Stomach (tissue), 9 donors: ENCODE data around the gene DOCK8. TPM values are rescaled to one million over a fixed set of nuclear protein-coding genes. Genes with fewer than 3 reads are reported as not detected.

ENCODE experiments used
- DNase-seq, 2 donors: peaks; one replicate each; pipeline versions ENCODE4 v3.0.0 to v3.0.0-alpha.2; 2013 to 2019
- H3K27ac ChIP-seq, 5 donors: fragments of 200-600 bp in 4 of 5; sonication (generic) in 4 of 5; one replicate each; pipeline ENCODE4 v1.5.1; 2013 to 2019; ENCODE audit warnings: mild to moderate bottlenecking in 1 of 5, moderate library complexity in 1 of 5
- H3K27me3 ChIP-seq, 3 donors: fragments of 200-600 bp; sonication (generic); one replicate each; pipeline ENCODE4 v1.5.1; 2017 to 2019; ENCODE audit warnings: mixed run types in 1 of 3
- H3K36me3 ChIP-seq, 4 donors: fragments of 200-600 bp; sonication (generic); 1 replicate in 3 of 4; 2 replicates in 1 of 4; pipeline ENCODE4 v1.5.1; 2016 to 2019
- H3K4me1 ChIP-seq, 4 donors: fragments of 200-600 bp; sonication (generic); one replicate each; pipeline ENCODE4 v1.5.1; 2016 to 2019
- H3K4me3 ChIP-seq, 4 donors: fragments of 200-600 bp; sonication (generic) in 3 of 4; one replicate each; pipeline ENCODE4 v1.5.1; 2016 to 2019; ENCODE audit warnings: mild to moderate bottlenecking in 1 of 4
- H3K9me3 ChIP-seq, 4 donors: fragments of 200-600 bp; sonication (generic); one replicate each; pipeline ENCODE4 v1.5.1; 2016 to 2019
- EP300 ChIP-seq: sonication (generic); formaldehyde crosslinking; IDR thresholded peaks from one replicate; pipeline ENCODE4 v1.6.1; 2017; ENCODE audit warnings: antibody characterized with exemption
- POLR2A ChIP-seq, 4 donors: fragments of 450-650 bp; IDR thresholded peaks; one replicate each; pipeline ENCODE4 v1.6.1; 2016; ENCODE audit warnings: antibody characterized with exemption in 4 of 4, control low read depth in 2 of 4, mild to moderate bottlenecking in 1 of 4, moderate library complexity in 1 of 4
- POLR2AphosphoS5 ChIP-seq, 3 donors: sonication (generic); formaldehyde crosslinking; IDR thresholded peaks; one replicate each; pipeline ENCODE4 v1.6.1; 2016; ENCODE audit warnings: antibody characterized with exemption in 3 of 3
- WGBS, 5 donors: extraction: QIAGEN DNeasy Blood & Tissue Kit in 3 of 5; methylation state at CpG; one replicate each; pipeline versions ENCODE4 v1.1.5 to v1.1.7; 2013 to 2018; 5-methylcytosine and 5-hydroxymethylcytosine counted together
- intact Hi-C: fragments of 100-400 bp; cut with DNase I; formaldehyde crosslinking; loops from one replicate; pipeline ENCODE4 v1.15.1; 2023; ENCODE audit warnings: low total_unique reads
- polyA plus RNA-seq, 3 donors: library from polyadenylated mRNA; stranded (reverse); fragments of 200-250 nt; gene quantifications; one replicate each; pipeline ENCODE4 v1.2.3, GENCODE V29; 2013
- total RNA-seq, 5 donors: library from RNA; depleted of rRNA; stranded (reverse); fragments of >200 nt; gene quantifications; one replicate each; pipeline versions ENCODE4 v1.1.0 to v1.2.3, GENCODE V29; 2014 to 2016
- TF ChIP-seq, protein P1 (sequence below), 7 experiments: fragments of 450-650 bp in 4 of 7; fragments of 200-600 bp in 3 of 7; sonication (generic) in 3 of 7; IDR thresholded peaks; one replicate each; pipeline ENCODE4 v1.5.1; 2016 to 2019; ENCODE audit warnings: antibody characterized with exemption in 7 of 7, control low read depth in 2 of 7, mild to moderate bottlenecking in 1 of 7
- donor health status: healthy with polysubstance abuse.
- donor health status: Bipolar disorder and iron deficiency.
- donor health status: healthy.

DOCK8 gene
- total and polyA plus RNA-seq, 8 donors: 2.8 to 191 (median 10.2) TPM

DNA sequence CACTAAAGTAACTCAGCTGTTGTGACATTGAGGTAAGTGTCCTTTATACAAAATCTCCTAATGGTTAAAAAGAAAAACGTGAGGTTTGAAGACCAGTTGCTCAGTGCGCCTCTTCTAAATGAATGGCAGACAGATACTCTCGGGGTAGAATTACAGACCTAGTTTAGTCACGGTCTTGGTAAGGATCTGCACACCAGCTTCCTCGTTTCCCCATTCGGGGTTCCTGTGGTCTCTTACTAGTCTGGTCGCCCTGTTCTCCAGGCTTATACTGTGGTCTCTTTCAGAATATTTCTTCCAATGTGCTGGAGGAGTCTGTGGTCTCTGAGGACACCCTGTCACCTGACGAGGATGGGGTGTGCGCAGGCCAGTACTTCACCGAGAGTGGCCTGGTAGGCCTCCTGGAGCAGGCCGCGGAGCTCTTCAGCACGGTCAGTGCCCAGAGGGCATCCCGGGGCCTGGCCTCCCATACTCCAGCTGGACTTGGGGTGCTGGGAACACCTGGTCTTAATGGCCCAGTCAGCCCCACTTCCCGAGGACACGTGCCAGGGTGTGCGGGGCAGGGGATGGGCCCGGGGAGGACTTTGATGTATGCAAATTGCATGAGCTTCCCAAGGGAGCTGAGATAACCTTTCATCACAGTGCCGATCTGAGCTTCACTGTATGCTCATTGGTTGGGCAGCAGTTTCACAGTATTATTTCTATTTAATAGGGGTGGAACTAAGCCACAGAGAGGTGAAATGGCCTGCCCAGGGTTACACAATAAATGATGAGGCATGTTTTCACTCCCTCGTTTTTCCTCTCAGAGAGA, 224.5 kb downstream of the DOCK8 start:
- TF ChIP-seq POLR2AphosphoS5 (IDR thresholded peaks at IDR 0.05) (no peak), EP300 (no peak), POLR2A (IDR thresholded peaks at IDR 0.05) (no peak)
- TF ChIP-seq, protein P1, sequence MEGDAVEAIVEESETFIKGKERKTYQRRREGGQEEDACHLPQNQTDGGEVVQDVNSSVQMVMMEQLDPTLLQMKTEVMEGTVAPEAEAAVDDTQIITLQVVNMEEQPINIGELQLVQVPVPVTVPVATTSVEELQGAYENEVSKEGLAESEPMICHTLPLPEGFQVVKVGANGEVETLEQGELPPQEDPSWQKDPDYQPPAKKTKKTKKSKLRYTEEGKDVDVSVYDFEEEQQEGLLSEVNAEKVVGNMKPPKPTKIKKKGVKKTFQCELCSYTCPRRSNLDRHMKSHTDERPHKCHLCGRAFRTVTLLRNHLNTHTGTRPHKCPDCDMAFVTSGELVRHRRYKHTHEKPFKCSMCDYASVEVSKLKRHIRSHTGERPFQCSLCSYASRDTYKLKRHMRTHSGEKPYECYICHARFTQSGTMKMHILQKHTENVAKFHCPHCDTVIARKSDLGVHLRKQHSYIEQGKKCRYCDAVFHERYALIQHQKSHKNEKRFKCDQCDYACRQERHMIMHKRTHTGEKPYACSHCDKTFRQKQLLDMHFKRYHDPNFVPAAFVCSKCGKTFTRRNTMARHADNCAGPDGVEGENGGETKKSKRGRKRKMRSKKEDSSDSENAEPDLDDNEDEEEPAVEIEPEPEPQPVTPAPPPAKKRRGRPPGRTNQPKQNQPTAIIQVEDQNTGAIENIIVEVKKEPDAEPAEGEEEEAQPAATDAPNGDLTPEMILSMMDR (IDR thresholded peaks at IDR 0.05): no peak
- Histone ChIP-seq H3K4me1 (peaks cover 0 to 15% (median 5%) of the 10 kb centered on the region in 4 donors), H3K4me3 (no peak overlapping the region), H3K27ac (peak overlapping the region in 3 of 5 donors; percentile 23 to 77 (median 42)), H3K9me3 (no peaks in the 10 kb centered on the region), H3K27me3 (no peaks in the 10 kb centered on the region), H3K36me3 (peaks cover 0 to 72% (median 41%) of the 10 kb centered on the region in 4 donors)
- intact Hi-C loops: no loop called here
- 83 to 90% (median 89%) methylated on average over 19 to 20 of the region's 20 CpGs for WGBS, 5 donors
- DNase-seq: peak in 1 of 2 donors; percentile 53

DNA sequence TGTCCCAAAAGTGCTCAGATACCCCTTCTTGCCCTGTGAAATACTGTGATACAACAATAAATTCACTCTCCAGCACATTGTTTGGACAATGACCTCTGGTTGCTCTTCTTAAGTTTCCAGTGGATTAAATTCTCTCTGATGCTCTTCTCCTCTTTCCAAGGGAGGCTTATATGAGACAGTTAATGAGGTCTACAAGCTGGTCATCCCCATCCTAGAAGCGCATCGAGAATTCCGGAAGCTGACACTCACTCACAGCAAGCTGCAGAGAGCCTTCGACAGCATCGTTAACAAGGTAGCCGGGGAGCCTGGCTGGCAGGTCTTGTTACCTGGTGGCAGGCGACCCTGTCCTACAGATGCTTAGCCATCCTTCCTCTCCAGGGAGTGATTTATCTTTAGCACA, 226.5 kb downstream of the DOCK8 start:
- intact Hi-C loops: no loop called here
- 81 to 88% (median 83%) methylated on average over 7 of the region's 7 CpGs for WGBS, 5 donors
- no peak for TF ChIP-seq EP300
- TF ChIP-seq, protein P1 (IDR thresholded peaks at IDR 0.05): no peak
- TF ChIP-seq POLR2A (IDR thresholded peaks at IDR 0.05): no peak
- TF ChIP-seq POLR2AphosphoS5 (IDR thresholded peaks at IDR 0.05): no peak
- DNase-seq: no peak
- Histone ChIP-seq H3K4me3 (no peak overlapping the region), H3K36me3 (peaks cover 0 to 76% (median 34%) of the 10 kb centered on the region in 4 donors), H3K27me3 (no peaks in the 10 kb centered on the region), H3K4me1 (peaks cover 0 to 15% (median 5%) of the 10 kb centered on the region in 4 donors), H3K27ac (no peak overlapping the region), H3K9me3 (no peaks in the 10 kb centered on the region)

DNA sequence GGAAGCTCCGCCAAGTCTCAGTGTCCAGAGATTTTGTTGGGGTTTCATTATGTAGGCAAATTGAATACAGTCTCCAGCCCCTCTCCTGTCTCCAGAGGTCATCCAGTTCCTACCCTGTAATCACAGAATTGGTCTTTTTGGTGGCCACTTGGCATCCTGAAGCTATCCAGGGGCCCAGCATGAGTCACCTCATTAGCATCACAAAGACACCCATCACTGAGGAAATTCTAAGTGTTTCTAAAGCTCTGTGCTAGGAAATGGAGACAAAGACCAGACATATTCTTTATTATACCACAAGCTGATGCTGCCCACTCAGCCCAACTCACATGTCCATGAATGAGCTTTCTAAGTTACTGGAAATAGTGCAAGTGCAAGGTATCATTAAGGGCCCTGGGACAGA, 229.9 kb downstream of the DOCK8 start:
- TF ChIP-seq POLR2AphosphoS5 (IDR thresholded peaks at IDR 0.05): no peak
- no peak for TF ChIP-seq EP300
- TF ChIP-seq, protein P1 (IDR thresholded peaks at IDR 0.05): no peak
- Histone ChIP-seq H3K27ac (no peak overlapping the region), H3K4me3 (no peak overlapping the region), H3K9me3 (no peaks in the 10 kb centered on the region), H3K4me1 (no peaks in the 10 kb centered on the region), H3K36me3 (peaks cover 0 to 64% (median 31%) of the 10 kb centered on the region in 4 donors), H3K27me3 (no peaks in the 10 kb centered on the region)
- 94 to 100% (median 100%) methylated on average over 1 of the region's 1 CpG for WGBS, 5 donors
- no peak for DNase-seq
- intact Hi-C loops: no loop called here

DNA sequence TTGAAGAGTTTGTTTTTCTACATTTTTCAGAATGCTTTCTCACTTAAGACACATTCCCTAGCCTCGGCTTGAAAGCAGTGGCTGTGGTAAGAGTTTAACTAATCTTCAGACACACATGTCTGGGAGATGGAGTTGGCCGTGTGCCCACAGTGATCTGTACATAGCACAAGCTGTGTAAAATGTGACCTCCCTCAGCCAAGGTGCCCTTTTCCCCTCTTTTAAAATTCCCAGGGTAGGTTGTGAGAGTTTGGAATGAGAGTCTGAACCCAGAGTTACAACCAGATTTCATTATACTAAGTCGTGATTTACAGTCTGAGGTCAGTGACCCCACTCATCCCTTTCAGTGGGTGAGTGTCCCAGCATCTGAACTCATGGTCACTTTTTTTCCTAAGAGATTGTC, 230.4 kb downstream of the DOCK8 start:
- H3K27me3 ChIP-seq: no peaks in the 10 kb centered on the region
- no peaks in the 10 kb centered on the region for H3K9me3 ChIP-seq
- H3K4me3 ChIP-seq: no peak overlapping the region
- WGBS, 5 donors: 46 to 64% (median 51%) methylated on average over 3 of the region's 3 CpGs
- no peak overlapping the region for H3K27ac ChIP-seq
- peaks cover 0 to 65% (median 31%) of the 10 kb centered on the region in 4 donors for H3K36me3 ChIP-seq
- no peak for TF ChIP-seq EP300
- TF ChIP-seq POLR2A (IDR thresholded peaks at IDR 0.05): no peak
- no peak for TF ChIP-seq POLR2AphosphoS5 (IDR thresholded peaks at IDR 0.05)
- TF ChIP-seq, protein P1 (IDR thresholded peaks at IDR 0.05): no peak
- H3K4me1 ChIP-seq: no peaks in the 10 kb centered on the region
- DNase-seq: peak; percentile 60 to 86
- intact Hi-C loops: no loop called here
